Activated CD4-positive, alpha-beta T cell treated with anti-CD3 and anti-CD28 coated beads for 36 hours (primary cell): ENCODE measurements around the gene VNN1. TPM values are rescaled to one million over a fixed set of nuclear protein-coding genes. Genes with fewer than 3 reads are reported as not detected.
"Not testable (repeated sequence)": the region's sequence is repeated elsewhere in the genome, so short reads cannot be mapped to it uniquely, and the experiment has no call there.

ENCODE experiments used
- ATAC-seq: fragments of 200-7000 bp; cut with Tn5 transposase; one replicate; pipeline ENCODE4 v1.10.0; 2021; ENCODE audit warnings: mild to moderate bottlenecking, moderate library complexity
- CTCF ChIA-PET: fragments of 350-600 bp; sonication (Branson Sonifier 250); formaldehyde crosslinking; loops from one replicate; lab custom pipeline; 2021; ENCODE audit warnings: antibody characterized with exemption; lab: Charles Lee
- POLR2A ChIA-PET: fragments of 350-600 bp; sonication (Branson Sonifier 250); formaldehyde crosslinking; loops from one replicate; lab custom pipeline; 2021; ENCODE audit warnings: antibody characterized with exemption, inconsistent platforms; lab: Charles Lee
- DNase-seq: peaks from one replicate; pipeline ENCODE4 v3.0.0-alpha.2; 2020
- H3K27ac Mint-ChIP-seq: one replicate; pipeline ENCODE4 v1.8.0; 2021; ENCODE audit warnings: mixed read lengths
- H3K27me3 Mint-ChIP-seq: one replicate; pipeline ENCODE4 v1.8.0; 2021; ENCODE audit warnings: mixed read lengths
- H3K36me3 Mint-ChIP-seq: one replicate; pipeline ENCODE4 v1.8.0; 2021; ENCODE audit warnings: low read depth, mixed read lengths
- H3K4me1 Mint-ChIP-seq: one replicate; pipeline ENCODE4 v1.8.0; 2021; ENCODE audit warnings: mixed read lengths
- H3K4me3 Mint-ChIP-seq: one replicate; pipeline ENCODE4 v1.8.0; 2021; ENCODE audit warnings: mild to moderate bottlenecking, moderate library complexity, mixed read lengths
- H3K9me3 Mint-ChIP-seq: one replicate; pipeline ENCODE4 v1.8.0; 2021; ENCODE audit warnings: low read depth, mixed read lengths
- intact Hi-C, 2 experiments: fragments of 100-400 bp; cut with DNase I in 1 of 2; cut with micrococcal nuclease in 1 of 2; formaldehyde crosslinking; loops; one replicate each; pipeline versions ENCODE4 v1.14.2 to v1.15.1; 2022 to 2024; cut with DNase I, micrococcal nuclease
- total RNA-seq, 2 experiments: library from RNA; stranded (reverse); gene quantifications; one replicate each; pipeline ENCODE4 v1.2.3, GENCODE V29; 2021

The VNN1 gene
- total RNA-seq, 2 experiments from 2014 or later: not detected

GRCh38 chr6:132695773-132696172 lies 18.1 kb downstream of the VNN1 start:
- H3K4me1 Mint-ChIP-seq: no peaks in the 10 kb centered on the region
- ATAC-seq (no peak), DNase-seq (no peak)
- H3K4me3 Mint-ChIP-seq: no peak overlapping the region
- intact Hi-C loops: no loop called here
- CTCF ChIA-PET: interaction anchor here (0.6 to 1.5 kb wide), 2 partner anchors 20 to 33 kb away, joined by 3 read pairs; no protein-coding TSS in a partner anchor
- POLR2A ChIA-PET: no interaction called here
- H3K9me3 Mint-ChIP-seq: peaks cover 10% of the 10 kb centered on the region
- peaks cover 2% of the 10 kb centered on the region for H3K27me3 Mint-ChIP-seq
- no peak overlapping the region for H3K27ac Mint-ChIP-seq
- H3K36me3 Mint-ChIP-seq: no peaks in the 10 kb centered on the region

DNA sequence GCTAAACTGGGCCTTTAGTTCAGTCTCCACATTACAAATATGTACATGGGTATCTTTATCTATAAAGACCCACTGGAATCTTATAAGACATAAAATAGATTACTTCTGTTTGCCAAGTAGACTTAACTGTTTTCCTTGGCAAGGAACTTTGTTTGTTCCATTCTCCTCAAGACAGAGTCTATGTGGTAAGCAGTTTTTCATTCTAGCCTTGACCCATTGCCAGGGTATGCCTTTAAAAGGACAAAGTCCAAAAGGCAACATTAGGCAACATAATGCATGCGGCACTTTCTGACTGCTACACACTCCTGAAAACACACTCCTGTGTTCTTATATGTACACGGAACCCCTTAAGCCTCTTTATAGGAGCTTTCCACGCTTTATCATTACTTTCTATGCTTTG lies 20.4 kb downstream of the VNN1 start:
- intact Hi-C loops: no loop called here
- Mint-ChIP-seq H3K36me3 (no peaks in the 10 kb centered on the region), H3K27me3 (peaks cover 13% of the 10 kb centered on the region), H3K4me1 (no peaks in the 10 kb centered on the region), H3K4me3 (no peak overlapping the region), H3K27ac (no peak overlapping the region), H3K9me3 (peaks cover 10% of the 10 kb centered on the region)
- CTCF ChIA-PET: no interaction called here
- ATAC-seq (no peak), DNase-seq (no peak)
- POLR2A ChIA-PET: no interaction called here

DNA sequence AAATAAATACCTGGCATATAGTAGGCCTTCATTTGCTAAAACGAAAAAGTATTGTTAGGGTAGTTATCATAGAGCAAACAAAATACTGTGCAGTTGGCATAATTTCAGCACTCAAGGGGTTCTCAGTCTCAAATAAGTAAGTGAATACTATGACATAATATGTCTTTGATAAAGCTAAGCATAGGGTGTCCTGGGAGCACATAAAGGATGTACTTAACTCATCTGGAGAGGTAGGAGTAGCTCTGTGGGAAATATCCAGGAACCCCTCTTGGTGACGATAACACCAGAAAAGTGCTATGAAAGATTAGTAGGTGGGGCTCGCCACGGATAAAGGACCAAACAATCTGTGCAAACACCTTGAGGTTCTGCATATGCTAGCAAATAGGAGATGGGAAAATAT lies 23.2 kb downstream of the VNN1 start:
- no peak overlapping the region for H3K4me3 Mint-ChIP-seq
- no peak for ATAC-seq
- no peak for DNase-seq
- H3K27ac Mint-ChIP-seq: no peak overlapping the region
- intact Hi-C loops: no loop called here
- peaks cover 28% of the 10 kb centered on the region for H3K27me3 Mint-ChIP-seq
- ChIA-PET CTCF (no interaction called here), POLR2A (no interaction called here)
- H3K4me1 Mint-ChIP-seq: no peaks in the 10 kb centered on the region
- H3K9me3 Mint-ChIP-seq: peaks cover 2% of the 10 kb centered on the region
- no peaks in the 10 kb centered on the region for H3K36me3 Mint-ChIP-seq

GRCh38 chr6:132687306-132687705 lies 26.5 kb downstream of the VNN1 start:
- intact Hi-C loops: no loop called here
- Mint-ChIP-seq H3K9me3 (no peaks in the 10 kb centered on the region), H3K36me3 (no peaks in the 10 kb centered on the region), H3K4me3 (no peak overlapping the region), H3K27me3 (peaks cover 28% of the 10 kb centered on the region), H3K27ac (no peak overlapping the region), H3K4me1 (no peaks in the 10 kb centered on the region)
- DNase-seq (no peak), ATAC-seq (no peak)
- ChIA-PET CTCF (no interaction called here), POLR2A (no interaction called here)

- Mint-ChIP-seq H3K4me3 (no peak overlapping the region), H3K4me1 (no peaks in the 10 kb centered on the region), H3K9me3 (no peaks in the 10 kb centered on the region), H3K27me3 (peaks cover 28% of the 10 kb centered on the region), H3K27ac (no peak overlapping the region), H3K36me3 (no peaks in the 10 kb centered on the region)
- intact Hi-C loops: no loop called here
- CTCF ChIA-PET: interaction anchor here (0.8 kb wide), 1 partner anchor 17 kb away, joined by 3 read pairs; no protein-coding TSS in a partner anchor
- ATAC-seq: no peak
- POLR2A ChIA-PET: no interaction called here
- no peak for DNase-seq
These were observed 27.3 kb downstream of the VNN1 start for GRCh38 chr6:132686531-132686930.

- H3K36me3 Mint-ChIP-seq: no peaks in the 10 kb centered on the region
- H3K9me3 Mint-ChIP-seq: no peaks in the 10 kb centered on the region
- ATAC-seq: no peak
- DNase-seq: no peak
- no peak overlapping the region for H3K4me3 Mint-ChIP-seq
- intact Hi-C loops: no loop called here
- no peak overlapping the region for H3K27ac Mint-ChIP-seq
- POLR2A ChIA-PET: no interaction called here
- H3K4me1 Mint-ChIP-seq: no peaks in the 10 kb centered on the region
- H3K27me3 Mint-ChIP-seq: peaks cover 25% of the 10 kb centered on the region
- CTCF ChIA-PET: interaction anchor here (1.4 kb wide), 1 partner anchor 15 kb away, joined by 4 read pairs; no protein-coding TSS in a partner anchor
These were observed 28.8 kb downstream of the VNN1 start for GRCh38 chr6:132685009-132685408.

DNA sequence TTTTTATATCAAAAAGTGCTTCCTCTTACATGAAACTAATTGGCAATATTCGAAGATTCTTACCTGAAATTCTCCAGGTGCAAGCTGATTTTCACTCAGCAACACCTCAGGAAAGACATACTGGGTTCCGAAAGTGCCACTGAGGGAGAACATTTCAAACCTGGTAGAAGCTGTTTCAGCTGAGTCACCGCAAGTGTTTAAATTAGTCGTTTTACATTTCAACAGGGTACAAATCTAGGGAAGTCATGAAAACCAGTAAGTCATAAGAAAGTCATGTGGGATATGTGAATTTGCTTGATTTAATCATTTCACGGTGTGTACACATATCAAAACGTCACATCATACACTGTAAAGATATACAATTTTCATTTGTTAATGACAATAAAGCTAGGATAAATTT lies 29.6 kb downstream of the VNN1 start:
- Mint-ChIP-seq H3K36me3 (no peaks in the 10 kb centered on the region), H3K9me3 (no peaks in the 10 kb centered on the region), H3K27me3 (peaks cover 18% of the 10 kb centered on the region), H3K27ac (no peak overlapping the region), H3K4me1 (no peaks in the 10 kb centered on the region), H3K4me3 (no peak overlapping the region)
- ChIA-PET POLR2A (no interaction called here), CTCF (interaction anchor here (0.7 to 1.4 kb wide), 2 partner anchors 14 to 89 kb away, joined by 4 read pairs; no protein-coding TSS in a partner anchor)
- DNase-seq (no peak), ATAC-seq (no peak)
- intact Hi-C loops: no loop called here

DNA sequence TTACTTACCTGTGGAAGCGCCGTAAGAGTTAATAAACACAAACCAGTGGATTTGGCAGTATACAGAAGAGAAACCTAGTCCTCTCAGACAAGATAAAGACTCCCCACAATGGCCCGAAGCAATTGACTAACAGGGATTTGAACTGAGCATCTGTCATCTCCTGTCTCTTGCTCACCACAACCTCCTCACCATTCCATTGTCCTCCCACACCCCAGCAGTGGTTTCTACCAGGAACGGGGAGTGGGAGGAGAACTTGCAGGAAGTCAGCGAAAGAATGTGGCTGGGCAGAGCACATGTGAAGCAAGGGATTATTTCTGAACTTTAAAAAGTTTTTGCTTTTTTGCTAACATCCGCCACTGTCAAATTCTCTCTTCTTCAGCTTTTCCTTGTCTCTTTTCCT lies 30.3 kb downstream of the VNN1 start:
- H3K36me3 Mint-ChIP-seq: no peaks in the 10 kb centered on the region
- ChIA-PET CTCF (interaction anchor here (0.7 kb wide), 1 partner anchor 90 kb away, joined by 4 read pairs; no protein-coding TSS in a partner anchor), POLR2A (no interaction called here)
- intact Hi-C loops: no loop called here
- DNase-seq (no peak), ATAC-seq (no peak)
- peaks cover 2% of the 10 kb centered on the region for H3K4me1 Mint-ChIP-seq
- no peak overlapping the region for H3K4me3 Mint-ChIP-seq
- no peaks in the 10 kb centered on the region for H3K9me3 Mint-ChIP-seq
- H3K27ac Mint-ChIP-seq: no peak overlapping the region
- H3K27me3 Mint-ChIP-seq: peaks cover 15% of the 10 kb centered on the region

DNA sequence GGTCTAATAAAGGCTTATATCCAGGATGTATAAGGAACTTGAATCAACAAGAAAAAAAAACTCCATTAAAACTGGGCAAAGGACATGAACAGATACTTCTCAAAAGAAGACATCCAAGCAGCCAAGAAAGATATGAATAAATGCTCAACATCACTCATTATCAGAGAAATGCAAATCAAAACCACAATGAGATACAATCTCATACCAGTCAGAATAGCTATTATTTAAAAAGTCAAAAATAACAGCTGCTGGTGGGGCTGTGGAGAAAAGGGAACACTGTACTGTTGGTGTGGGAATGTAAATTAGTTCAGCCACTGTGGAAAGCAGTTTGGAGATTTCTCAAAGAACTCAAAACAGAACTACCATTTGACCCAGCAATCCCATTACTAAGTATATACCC lies 34.8 kb downstream of the VNN1 start:
- POLR2A ChIA-PET, CTCF ChIA-PET, H3K27ac Mint-ChIP-seq, ATAC-seq, H3K27me3 Mint-ChIP-seq, H3K9me3 Mint-ChIP-seq, H3K4me1 Mint-ChIP-seq, DNase-seq, H3K36me3 Mint-ChIP-seq, H3K4me3 Mint-ChIP-seq, intact Hi-C loops: not testable (repeated sequence)

- no peak overlapping the region for H3K27ac Mint-ChIP-seq
- CTCF ChIA-PET: no interaction called here
These were observed 38.1 kb downstream of the VNN1 start for GRCh38 chr6:132675749-132676148.

GRCh38 chr6:132675002-132675401 lies 38.9 kb downstream of the VNN1 start:
- Mint-ChIP-seq H3K36me3 (no peaks in the 10 kb centered on the region), H3K9me3 (no peaks in the 10 kb centered on the region), H3K4me3 (no peak overlapping the region), H3K27ac (no peak overlapping the region), H3K27me3 (no peaks in the 10 kb centered on the region), H3K4me1 (peaks cover 2% of the 10 kb centered on the region)
- intact Hi-C loops: no loop called here
- DNase-seq: no peak
- ChIA-PET POLR2A (interaction anchor here (0.6 kb wide), 1 partner anchor 999 kb away, joined by 4 read pairs; no protein-coding TSS in a partner anchor), CTCF (interaction anchor here (0.7 to 0.9 kb wide), 2 partner anchors 124 to 684 kb away, joined by 3 read pairs; no protein-coding TSS in a partner anchor)
- ATAC-seq: no peak

More at GRCh38 chr6:132675749-132676148, 38.1 kb downstream of the VNN1 start:
- ATAC-seq: no peak
- peaks cover 2% of the 10 kb centered on the region for H3K4me1 Mint-ChIP-seq
- no peaks in the 10 kb centered on the region for H3K27me3 Mint-ChIP-seq
- H3K4me3 Mint-ChIP-seq: no peak overlapping the region
- intact Hi-C loops: no loop called here
- no peaks in the 10 kb centered on the region for H3K36me3 Mint-ChIP-seq
- POLR2A ChIA-PET: no interaction called here
- no peak for DNase-seq
- no peaks in the 10 kb centered on the region for H3K9me3 Mint-ChIP-seq

GRCh38 chr6:132673376-132674094 lies 40.3 kb downstream of the VNN1 start:
- H3K36me3 Mint-ChIP-seq: no peaks in the 10 kb centered on the region
- no peak overlapping the region for H3K4me3 Mint-ChIP-seq
- H3K4me1 Mint-ChIP-seq: peaks cover 3% of the 10 kb centered on the region
- H3K27ac Mint-ChIP-seq: no peak overlapping the region
- peaks cover 3% of the 10 kb centered on the region for H3K27me3 Mint-ChIP-seq
- DNase-seq (no peak), ATAC-seq (no peak)
- POLR2A ChIA-PET: no interaction called here
- intact Hi-C loops: loop anchor here in 1 of 2 experiments (5.0 kb wide), 1 partner anchor 139 kb away; the partner anchor contains the start of gene RPS12
- no peaks in the 10 kb centered on the region for H3K9me3 Mint-ChIP-seq
- CTCF ChIA-PET: no interaction called here
